ENCODE measurements around the gene ZNF564.

Gene ZNF564

DNA sequence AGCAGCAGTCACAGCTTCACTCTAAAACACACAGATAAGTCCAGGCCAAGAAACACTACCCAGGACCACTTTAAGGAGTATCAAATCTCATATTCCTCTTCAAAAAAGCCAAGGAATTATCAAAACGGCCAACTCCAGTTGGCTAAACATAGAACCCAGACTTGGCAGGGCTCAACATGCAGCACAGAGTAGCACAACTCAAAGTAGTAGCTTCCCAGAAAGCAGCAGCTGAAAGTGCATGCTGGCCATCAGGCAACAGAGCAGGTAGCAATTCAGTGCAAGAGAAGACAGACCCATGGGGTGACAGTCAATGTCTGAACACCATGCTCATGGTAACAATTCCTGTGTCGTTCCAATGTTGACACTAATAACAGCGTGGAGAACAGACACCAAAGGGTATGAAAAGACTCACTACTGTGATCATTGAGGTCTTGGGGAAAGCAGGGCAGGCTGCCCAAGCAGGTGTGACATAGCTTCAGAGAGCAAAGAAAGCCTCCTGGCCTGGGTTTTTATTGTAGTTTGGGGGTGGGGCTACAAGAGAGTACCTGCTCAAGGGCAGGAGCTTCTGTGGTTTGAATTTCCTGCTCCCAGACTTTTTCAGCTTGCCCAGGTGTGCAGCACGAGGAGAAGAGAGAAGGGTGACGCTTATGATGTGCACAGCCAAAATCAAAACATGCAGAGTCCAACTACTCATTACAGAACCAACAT is 72.9 kb downstream of the ZNF564 start:
- no peaks in the 10 kb centered on the region for H3K4me1 ChIP-seq (ENCODE audit: control insufficient read depth, insufficient read depth, low read length)
- H3K9ac ChIP-seq (ENCODE audit: low read length) = no peak overlapping the region
- H3K4me3 ChIP-seq (ENCODE audit: low read length) = no peak overlapping the region
- no peaks in the 10 kb centered on the region for H3K27me3 ChIP-seq (replicated peaks; ENCODE audit: control insufficient read depth, insufficient read depth, low read length)
- no peaks in the 10 kb centered on the region for H3K36me3 ChIP-seq (ENCODE audit: control insufficient read depth, insufficient read depth, low read length, severe bottlenecking)
- H3K9me3 ChIP-seq (ENCODE audit: control insufficient read depth, low read length) = peaks cover 5% of the 10 kb centered on the region
- DNase-seq (ENCODE audit: low read depth) = no peak
